Measurements from ENCODE around the gene CFD.

CFD gene

GRCh38 chr19:890831-891230 lies 31.4 kb downstream of the CFD start:
- no peak for DNase-seq

GRCh38 chr19:891421-892200 lies 32.1 kb downstream of the CFD start:
- DNase-seq: peak; percentile 90

- peak; percentile 71 for DNase-seq
These were observed 32.9 kb downstream of the CFD start for GRCh38 chr19:892243-892893.

DNA sequence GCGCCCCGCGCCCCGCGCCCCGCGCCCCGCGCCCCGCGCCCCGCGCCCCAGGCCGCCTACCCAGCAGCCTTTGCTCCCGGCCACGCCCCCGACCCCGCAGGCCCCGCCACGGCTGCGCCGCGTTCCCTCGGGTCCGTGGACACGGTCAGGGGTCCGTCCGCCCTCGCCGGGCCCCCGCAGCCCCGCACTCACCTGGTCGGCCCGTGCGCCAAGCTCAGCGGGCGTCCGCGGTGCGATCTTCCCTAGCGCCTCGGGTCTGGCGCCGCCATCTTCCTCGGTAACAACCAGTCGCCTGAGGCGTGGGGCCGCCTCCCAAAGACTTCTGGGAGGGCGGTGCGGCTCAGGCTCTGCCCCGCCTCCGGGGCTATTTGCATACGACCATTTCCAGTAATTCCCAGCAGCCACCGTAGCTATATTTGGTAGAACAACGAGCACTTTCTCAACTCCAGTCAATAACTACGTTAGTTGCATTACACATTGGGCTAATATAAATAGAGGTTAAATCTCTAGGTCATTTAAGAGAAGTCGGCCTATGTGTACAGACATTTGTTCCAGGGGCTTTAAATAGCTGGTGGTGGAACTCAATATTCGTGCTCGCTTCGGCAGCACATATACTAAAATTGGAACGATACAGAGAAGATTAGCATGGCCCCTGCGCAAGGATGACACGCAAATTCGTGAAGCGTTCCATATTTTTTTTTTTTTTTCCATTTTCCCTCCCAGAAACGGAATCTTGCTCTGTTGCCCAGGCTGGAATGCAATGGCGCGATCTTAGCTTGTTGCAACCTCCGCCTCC lies 33.6 kb downstream of the CFD start, which contains the start of the genes MED16 and RNU6-9:
Gene MED16, minus strand, starts transcription at position 294 of the 796 bp plus-strand sequence. CDS start 2,056 bp downstream, outside the sequence.
Gene RNU6-9, plus strand, starts transcription at position 591 of the 796 bp plus-strand sequence.
- peak; percentile 99 for DNase-seq

DNA sequence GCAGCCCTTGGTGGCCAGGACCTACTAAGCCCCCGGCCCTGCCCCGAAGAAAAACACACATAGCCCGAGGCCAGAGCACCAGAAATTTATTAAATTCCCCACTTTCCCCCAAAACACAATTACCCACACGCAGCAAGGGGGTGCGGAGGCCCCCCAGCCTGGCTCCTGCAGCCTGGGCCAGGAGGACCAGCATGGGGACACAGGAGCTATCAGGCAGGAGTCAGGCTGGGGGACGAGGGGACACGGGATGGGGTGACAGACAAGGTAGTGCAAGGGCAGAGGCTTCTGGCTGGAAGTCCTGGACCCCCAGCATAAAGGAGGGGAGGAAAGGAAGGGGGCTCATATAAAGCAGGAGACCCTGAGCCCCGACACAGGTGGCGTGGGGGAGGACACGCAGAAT lies 37.0 kb downstream of the CFD start:
- DNase-seq: no peak

GRCh38 chr19:896999-897398 lies 37.5 kb downstream of the CFD start:
- no peak for DNase-seq

DNA sequence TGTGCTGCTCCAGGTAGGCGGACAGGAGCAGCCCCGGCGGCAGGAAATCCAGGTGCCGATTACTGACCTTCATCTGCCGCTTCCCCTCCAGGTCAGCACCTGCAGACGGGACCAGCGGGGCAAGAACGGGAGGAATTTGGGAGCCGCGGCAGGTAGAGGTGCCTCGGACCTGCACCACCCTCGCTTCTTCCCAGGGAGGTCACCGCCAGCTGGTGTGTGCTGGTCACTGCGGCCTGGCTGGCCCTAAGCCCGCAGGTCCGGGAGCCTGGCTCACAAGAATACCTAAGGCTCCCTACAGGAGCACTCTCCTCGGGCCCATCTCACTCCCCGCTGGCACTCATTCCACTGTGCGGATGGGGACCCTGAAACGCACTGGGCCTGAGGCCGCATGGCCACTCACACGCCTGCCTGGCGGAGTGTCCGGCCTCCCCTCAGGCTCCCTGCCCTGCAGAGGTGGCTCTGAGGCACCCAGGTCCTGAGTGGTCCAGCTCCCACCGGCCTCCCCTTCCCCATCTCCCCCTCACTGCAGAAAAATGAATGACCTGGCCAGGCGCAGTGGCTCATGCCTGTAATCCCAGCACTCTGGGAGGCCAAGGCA lies 38.1 kb downstream of the CFD start:
- DNase-seq: no peak

DNA sequence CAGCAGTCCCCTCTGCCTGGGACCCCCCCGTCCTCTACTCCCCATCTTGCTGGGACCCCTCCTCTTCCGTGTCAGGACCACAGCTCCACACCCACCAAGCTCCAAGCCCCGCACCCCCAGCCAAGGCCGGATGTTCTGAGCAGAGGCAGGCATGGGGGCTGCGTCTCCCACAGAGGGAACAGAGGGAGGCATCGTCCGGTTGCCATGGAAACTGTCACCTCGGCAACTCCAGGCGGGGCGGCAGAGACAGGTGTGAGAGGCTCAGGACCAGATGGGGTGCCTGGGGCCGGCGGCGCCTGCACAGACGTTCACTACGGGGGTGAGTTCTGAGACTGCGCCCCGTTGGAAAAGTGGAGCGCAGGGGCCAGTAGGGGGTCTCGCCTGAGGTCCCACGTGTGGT lies 39.2 kb downstream of the CFD start:
- DNase-seq: peak; percentile 90

GRCh38 chr19:899336-900042 lies 40.0 kb downstream of the CFD start:
- no peak for DNase-seq

GRCh38 chr19:900043-900301 lies 40.5 kb downstream of the CFD start:
- no peak for DNase-seq

- DNase-seq: peak; percentile 39
These were observed 41.0 kb downstream of the CFD start for GRCh38 chr19:900302-901111.

DNA sequence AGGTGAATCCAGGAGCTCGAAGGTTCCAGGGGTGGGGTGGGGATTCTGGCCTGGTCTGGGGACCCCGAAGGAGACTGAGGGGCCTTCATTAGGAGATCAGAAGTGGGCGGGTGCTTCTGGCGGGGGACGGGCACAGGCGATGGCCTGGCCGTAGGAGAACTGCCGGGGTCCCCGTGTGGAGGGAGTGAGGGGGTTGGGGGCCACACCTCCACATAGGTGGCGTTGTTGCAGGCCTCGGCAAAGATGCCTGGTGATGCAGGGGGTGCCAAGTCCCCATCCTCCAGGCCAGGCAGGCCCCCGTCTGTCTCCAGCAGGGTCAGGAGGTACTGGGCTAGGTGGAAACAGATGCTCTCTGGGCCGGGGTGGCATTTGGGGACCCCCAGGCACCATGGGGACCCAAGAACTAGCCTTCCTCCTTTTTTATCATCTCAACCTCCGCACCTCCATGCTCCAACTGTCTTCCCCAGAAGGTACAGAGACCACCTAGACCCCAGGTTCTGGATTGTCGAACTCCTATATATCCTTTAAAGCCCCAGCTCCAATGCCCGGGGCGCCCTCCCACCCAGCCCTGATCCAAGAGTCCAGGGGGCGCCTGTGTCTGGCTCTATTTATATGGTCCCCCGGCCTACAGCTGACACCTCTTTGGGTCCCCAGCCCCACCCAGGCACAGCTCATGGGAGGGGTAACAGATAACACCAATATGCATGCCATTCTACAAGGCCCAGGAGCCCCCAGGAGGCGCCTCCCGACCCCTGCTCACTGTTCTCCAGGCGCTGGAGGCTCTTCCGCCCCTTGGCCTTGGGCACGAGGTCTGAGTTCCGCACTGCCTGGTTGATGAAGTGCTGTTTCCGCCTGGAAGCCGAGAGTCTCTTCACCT lies 42.0 kb downstream of the CFD start:
- DNase-seq: no peak

DNA sequence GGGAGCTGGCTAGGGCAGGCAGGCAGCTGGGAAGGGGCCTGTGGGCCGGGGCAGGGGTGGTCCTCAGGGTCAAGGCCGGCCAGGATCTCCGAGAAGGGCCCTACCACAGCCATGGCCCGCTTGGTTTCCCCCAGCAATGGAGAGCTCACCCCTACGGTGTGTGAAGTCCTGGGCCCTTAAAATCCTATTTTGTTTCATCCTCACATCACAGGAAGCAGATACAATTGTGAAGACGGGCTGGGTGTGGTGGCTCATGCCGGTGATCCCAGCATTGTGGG lies 42.6 kb downstream of the CFD start:
- DNase-seq: no peak

- no peak for DNase-seq
These were observed 43.2 kb downstream of the CFD start for GRCh38 chr19:902446-903226.

GRCh38 chr19:903266-903797 lies 43.9 kb downstream of the CFD start:
- DNase-seq: peak; percentile 93

GRCh38 chr19:904545-904944 lies 45.1 kb downstream of the CFD start:
- peak; percentile 38 for DNase-seq

GRCh38 chr19:906480-906879 lies 47.0 kb downstream of the CFD start:
- no peak for DNase-seq

DNA sequence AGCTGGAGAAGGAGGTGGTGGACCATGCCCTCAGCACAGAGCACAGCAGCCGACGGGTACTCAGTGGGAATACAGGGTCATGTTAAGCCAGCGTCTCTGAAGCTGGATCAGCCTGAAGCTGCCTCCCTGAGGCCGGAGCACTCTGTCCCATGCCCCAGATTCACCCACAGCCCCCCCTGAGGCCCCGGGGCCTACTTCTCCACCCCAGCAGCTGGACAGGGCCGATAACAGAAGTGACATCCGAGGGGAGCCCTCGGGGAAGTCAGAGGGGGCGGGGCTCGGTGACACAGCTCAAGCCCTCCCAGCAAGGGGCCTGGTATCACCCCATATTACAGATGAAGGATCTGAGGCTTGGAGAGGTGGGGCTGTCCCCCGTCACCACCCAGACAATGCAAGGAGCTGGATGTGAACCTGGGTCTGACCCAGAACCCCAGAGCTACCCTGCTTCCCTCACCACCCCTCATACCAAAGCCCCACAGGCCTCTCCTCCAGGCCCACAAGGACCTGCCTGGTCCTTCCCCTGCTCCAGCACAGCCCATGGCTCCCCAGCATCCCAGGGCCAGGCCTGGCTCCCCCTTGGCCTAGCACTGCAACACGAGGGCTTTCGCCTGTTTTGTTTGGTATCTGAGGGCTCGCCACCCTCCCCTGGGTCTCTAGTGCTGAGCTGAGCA lies 47.9 kb downstream of the CFD start:
- DNase-seq: no peak
